Epithelial cell of esophagus (primary cell): ENCODE results near the gene ADK.

Experiments
- DNase-seq: peaks from one replicate; pipeline ENCODE4 v3.0.0; 2010; ENCODE audit warnings: low read depth
- H3K4me3 ChIP-seq: 2 replicates; pipeline ENCODE4 v1.5.1; 2011; ENCODE audit warnings: mild to moderate bottlenecking, low read length, control low read depth
- CTCF ChIP-seq: IDR thresholded peaks from 2 replicates; pipeline ENCODE4 v1.5.1; 2011; ENCODE audit warnings: low read depth, mild to moderate bottlenecking, low read length, control low read depth, inconsistent platforms; ENCODE audit not compliant: insufficient read depth; ENCODE audit errors: missing control alignments

Gene ADK

GRCh38 chr10:74373059-74373458 lies 222.0 kb downstream of the ADK start:
- no peak overlapping the region for H3K4me3 ChIP-seq
- DNase-seq: no peak
- no peak for TF ChIP-seq CTCF

DNA sequence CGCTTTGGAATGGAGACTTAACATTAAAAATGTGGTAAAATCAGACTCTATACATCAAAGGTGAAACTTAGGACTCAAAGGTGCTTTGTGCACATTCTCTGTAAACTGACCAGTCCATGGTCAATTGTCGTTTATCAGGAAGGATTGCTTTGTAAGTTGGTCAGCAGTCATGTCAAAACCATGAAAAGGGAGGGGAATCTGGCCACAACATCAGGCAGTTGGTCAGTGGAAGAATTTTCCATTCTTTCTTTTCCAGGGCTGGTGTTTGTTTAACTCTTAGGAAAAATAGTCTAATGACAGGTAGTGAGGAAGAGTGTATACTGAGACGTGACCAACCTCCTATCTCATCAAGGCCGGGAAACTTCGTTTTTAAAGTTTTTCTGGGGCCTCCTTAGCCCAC lies 226.5 kb downstream of the ADK start:
- no peak overlapping the region for H3K4me3 ChIP-seq
- DNase-seq: no peak
- no peak for TF ChIP-seq CTCF

DNA sequence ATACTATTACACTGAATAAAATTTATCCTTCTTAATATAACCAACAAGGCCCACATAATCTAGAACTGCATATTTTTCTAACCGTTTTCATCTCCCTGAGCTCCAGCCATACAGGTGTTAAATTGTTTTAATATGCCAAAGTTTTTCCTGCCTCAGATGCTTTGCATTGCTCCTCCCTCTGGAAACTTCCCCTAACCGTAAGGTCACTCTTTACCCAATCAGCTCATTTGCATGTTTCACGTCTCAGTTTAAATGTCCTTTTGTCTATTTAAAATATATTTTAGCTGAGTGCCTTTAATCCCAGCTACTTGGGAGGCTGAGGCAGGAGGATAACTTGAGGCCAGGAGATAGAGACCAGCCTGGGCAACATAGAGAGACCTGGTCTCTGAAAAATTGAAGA lies 228.5 kb downstream of the ADK start:
- DNase-seq: no peak
- no peak overlapping the region for H3K4me3 ChIP-seq
- no peak for TF ChIP-seq CTCF

- no peak overlapping the region for H3K4me3 ChIP-seq
- DNase-seq: no peak
- no peak for TF ChIP-seq CTCF
These were observed 229.8 kb downstream of the ADK start for GRCh38 chr10:74380795-74381194.

GRCh38 chr10:74381291-74381853 lies 230.4 kb downstream of the ADK start:
- DNase-seq: no peak
- TF ChIP-seq CTCF: no peak
- no peak overlapping the region for H3K4me3 ChIP-seq

DNA sequence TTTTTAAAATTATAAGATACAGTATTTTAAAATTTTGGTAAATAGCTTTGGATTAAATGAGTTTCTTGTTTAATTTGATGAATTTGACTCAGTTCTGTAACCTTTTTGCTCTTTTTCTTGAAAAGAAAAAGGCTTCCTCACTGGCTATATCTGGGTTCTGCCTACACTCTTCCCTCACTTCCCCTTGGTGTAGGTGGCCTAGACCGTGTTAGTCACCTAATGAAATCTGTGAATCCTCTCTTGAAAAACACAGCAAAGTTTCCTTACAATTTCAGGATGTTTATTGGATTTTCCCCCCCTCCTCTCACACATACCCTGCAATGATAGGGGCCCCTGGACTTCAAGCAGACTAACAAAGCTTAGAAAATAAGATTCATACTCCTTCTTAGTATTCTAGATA lies 231.6 kb downstream of the ADK start:
- no peak for TF ChIP-seq CTCF
- no peak overlapping the region for H3K4me3 ChIP-seq
- DNase-seq: no peak

GRCh38 chr10:74383642-74384041 lies 232.6 kb downstream of the ADK start:
- DNase-seq: no peak
- no peak overlapping the region for H3K4me3 ChIP-seq
- TF ChIP-seq CTCF: no peak
